ENCODE results near the gene TBC1D9B.

Gene TBC1D9B

GRCh38 chr5:179819296-179820126, 88.2 kb downstream of the TBC1D9B start:
- peak; percentile 45 for DNase-seq

- DNase-seq, result peak; percentile 87
These were observed 88.9 kb downstream of the TBC1D9B start for GRCh38 chr5:179818746-179819295.

- no peak for DNase-seq
These were observed 89.6 kb downstream of the TBC1D9B start for GRCh38 chr5:179817890-179818745.

GRCh38 chr5:179817470-179817840, 90.2 kb downstream of the TBC1D9B start:
- DNase-seq, result no peak

DNA sequence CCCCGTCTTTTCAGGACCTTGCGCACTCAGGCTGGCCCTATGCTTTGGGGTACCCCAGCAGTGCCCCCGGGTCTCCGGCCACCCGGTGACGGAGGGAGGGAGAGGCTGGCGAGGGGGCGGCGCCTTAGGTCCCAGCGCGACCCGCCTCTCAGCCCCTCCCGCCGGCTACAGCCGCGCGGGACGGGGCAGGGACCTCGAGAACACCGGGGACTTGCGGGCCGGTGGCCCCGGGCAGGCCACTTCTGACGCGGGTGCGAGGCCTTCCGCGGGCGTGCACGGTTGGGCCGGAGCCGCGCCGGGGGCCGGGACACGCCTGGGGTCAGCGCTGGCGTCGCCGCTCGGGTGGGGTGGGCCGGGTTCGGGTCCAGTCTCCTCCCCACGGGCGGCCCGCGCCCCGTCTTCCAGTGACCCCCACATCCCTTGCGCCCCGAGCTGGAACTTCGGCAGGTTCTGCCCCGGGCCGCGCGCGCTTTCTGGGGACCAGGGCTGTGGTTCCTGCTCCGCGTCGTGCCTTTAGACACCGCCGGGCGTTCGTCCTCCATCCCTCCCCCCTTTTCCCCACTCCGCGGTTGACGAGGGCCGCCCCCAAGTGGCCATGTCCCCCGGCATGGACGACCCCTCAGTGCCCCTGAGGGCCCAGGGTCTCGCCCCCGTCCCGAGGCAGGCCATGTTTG, 90.8 kb downstream of the TBC1D9B start:
- no peak for DNase-seq

- no peak for DNase-seq
These were observed 91.3 kb downstream of the TBC1D9B start for GRCh38 chr5:179816401-179816795.

- DNase-seq, result no peak
These were observed 92.0 kb downstream of the TBC1D9B start for GRCh38 chr5:179815491-179816249.

- DNase-seq, result no peak
These were observed 93.6 kb downstream of the TBC1D9B start for GRCh38 chr5:179814090-179814489.

GRCh38 chr5:179812997-179813607, 94.6 kb downstream of the TBC1D9B start:
- DNase-seq, result no peak

DNA sequence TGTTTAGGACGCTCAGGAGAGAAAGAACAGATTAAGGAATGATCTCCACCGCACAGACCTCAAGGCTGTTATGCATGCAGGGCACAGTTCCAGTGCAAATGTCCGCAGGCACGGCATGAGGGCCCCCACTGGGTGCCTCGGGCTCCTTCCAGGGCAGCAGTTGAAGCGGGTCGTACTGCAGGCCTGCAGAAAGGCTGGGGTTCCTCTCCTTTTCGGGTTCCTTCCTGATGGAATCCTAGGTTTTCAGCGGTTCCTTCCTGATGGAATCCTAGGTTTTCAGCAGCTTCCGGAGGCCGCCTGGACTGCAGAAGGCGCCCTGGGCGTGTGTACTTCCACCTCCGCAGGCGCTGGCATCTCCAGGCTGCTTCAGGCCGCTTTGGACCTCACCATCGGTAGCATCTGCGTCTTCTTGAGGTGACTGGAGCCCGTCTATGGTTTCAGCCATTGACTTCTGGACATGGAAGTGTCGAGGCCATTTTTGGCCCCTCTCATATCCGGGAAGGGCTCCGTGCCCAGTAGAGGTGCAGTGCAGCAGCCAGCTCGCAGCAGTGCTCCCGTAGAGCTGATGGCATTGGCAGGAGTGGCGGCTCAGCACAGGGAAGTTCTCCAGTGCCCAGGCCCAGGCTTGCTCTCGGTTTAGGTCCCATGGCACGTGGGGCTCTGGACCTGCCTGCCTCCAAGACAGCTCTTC, 95.4 kb downstream of the TBC1D9B start:
- DNase-seq, result no peak
